GM19372 (cell line): ENCODE results near the gene FAM53C.
"Not testable (repeated sequence)": the region's sequence is repeated elsewhere in the genome, so short reads cannot be mapped to it uniquely, and the experiment has no call there.

Experiments
- ATAC-seq: cut with Tn5 transposase; IDR thresholded peaks from one replicate; pipeline ENCODE4 v1.9.1; 2021; ENCODE audit warnings: mild to moderate bottlenecking, low read depth, moderate library complexity; ENCODE audit not compliant: unreplicated experiment

Gene FAM53C

DNA sequence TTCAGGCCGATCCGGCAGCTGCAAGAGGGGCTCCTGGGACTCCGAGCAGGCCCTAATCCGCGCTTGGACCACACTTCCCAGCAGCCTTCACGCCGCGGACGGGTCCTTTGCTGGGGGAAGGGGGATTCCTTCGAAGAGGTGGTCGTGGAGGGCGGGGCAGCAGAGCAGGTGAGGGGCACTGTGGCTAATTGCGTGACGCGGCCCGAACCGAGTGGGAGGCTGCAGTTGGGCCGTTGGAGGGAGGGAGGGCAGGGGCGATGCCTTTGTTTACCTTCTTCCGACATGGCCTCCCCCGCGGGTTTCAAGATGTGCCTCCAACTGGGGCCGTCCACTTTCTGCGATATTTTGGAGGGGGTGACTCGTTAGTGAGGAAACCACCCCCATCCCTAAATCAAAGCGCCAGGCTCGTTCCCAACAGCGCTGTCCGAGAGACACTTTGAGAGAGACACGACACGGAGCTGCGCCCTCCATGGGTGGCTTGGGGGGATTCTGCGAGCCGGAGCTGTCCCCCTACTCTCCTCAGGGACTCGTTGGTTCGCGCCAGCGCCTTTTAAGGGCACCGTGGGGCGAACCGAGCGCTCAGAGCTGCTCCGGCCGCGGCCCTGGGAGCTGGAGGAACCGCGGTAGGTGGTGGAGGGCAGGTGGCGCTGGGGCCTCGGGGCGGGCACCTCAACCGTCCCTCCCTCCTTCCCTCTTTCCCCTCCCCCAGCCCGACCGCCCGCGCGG is at the start of gene FAM53C:
TSS of gene FAM53C (plus strand) at position 582 of the 726 bp plus-strand sequence. CDS start 3,070 bp downstream, outside the sequence.
- peak; percentile 76 for ATAC-seq

DNA sequence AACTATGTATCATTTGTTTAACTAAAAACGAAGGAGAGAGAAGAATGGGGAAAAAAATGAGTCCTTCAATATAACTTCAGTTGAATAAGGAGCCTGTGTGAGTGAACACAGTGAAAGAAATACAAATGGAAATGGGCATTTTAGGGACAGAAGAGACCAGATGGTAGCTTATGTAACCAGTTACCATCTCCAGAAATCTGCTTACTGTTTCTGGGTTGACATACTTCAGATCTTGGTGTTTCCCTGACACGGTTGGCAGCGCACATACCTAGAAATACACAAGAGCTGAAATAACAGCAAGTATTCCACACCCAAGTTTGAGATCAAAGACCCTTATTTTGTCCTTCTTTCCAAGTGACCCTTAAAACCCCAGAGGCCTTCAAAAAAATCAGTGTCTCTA is 48.8 kb upstream of the FAM53C start:
- no peak for ATAC-seq

DNA sequence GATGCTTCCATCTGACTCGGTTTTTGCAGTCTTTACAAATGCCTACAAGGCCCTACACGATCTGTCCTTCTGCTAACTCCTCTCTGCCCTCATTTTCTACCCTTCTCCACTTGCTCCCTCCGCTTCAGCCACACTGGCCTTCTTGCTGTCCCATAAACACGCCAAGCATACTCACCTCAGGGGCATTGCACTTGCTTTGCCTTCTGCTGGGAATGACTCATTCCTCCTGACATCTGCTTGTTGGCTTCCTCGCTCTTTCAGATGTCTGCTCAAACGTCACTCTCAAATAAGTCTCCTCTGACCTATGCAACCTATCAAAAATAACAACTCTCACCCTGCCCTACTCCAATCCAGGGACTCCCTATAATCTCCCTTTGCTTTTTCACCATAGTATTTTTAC is 34.7 kb upstream of the FAM53C start:
- no peak for ATAC-seq

DNA sequence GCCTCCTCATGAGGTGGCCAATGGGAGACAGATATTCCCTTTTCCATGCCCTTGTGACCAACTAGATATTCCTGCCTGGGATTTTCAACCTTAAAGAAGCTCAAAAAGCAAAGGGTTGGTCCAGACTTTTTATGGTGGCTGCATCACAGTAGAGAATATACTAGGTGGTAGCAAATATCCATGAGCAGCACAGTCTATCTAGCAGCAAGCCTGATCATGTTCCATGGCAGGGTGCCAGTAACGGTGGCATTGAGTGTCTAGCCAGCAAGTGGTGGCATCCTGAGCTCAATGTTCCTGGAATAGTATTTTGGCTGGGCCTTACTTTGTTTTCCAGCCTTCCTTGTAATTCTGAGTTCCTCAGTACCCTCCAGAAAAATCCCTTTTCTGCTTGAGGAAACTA is 32.3 kb upstream of the FAM53C start:
- ATAC-seq: no peak

DNA sequence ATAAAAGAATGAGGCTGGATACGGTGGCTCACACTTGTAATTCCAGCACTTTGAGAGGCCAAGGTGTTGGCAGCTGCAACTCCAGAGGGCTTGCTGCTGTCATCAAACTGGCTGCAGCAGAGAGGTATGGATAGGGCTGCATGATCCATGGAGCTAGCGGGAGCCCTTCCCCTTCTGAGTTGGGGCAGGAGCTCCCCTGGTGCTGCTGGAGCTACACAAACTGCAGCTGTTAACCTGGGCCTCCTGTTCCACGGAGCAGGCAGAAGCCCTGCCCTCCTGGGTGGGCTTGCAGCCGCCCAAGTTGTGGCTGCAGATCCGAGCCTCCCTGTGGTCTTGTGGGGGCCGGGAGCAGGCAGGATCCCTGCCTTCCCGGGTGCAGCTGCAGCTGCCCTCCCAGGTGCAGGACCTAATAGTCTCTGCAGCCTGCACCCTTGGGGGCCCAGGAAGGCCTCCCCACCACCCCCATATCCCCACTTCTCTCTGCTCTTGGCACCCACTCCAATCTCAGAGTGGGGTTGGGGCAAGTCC is 22.3 kb upstream of the FAM53C start:
- ATAC-seq: no peak

DNA sequence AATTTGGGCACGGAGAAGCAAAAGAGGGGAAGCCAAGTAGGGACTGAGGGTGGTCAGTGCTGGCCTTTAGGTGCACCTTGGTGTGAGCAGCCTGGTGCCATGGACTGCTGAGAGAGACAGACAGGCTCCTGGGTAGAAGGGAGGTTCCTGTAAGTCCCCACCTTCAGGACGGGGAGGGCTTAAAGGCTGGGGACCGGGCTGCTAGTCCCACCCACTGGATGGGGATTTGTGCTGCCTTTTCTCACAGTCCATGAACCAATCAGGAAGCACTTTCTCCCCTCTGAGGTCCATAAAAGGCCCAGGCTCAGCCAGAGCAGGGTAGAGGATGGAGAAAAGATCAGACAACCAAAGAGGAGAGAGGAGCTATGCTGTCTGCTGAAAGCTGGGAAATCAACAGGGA is 21.7 kb upstream of the FAM53C start:
- no peak for ATAC-seq

DNA sequence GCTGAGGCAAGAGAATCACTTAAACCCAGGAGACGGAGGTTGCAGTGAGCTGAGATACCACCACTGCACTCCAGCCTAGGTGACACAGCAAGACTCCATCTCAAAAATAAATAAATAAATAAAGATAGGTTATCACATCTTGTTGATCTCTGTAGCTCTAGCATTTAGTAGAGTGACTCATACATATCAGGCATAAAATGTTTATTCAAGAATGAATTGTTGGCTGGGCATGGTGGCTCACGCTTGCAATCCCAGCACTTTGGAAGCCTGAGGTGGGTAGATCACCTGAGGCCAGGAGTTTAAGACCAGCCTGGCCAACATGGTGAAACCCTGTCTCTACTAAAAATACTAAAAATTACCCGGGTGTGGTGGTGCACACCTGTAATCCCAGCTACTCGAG is 19.9 kb upstream of the FAM53C start:
- ATAC-seq: not testable (repeated sequence)

DNA sequence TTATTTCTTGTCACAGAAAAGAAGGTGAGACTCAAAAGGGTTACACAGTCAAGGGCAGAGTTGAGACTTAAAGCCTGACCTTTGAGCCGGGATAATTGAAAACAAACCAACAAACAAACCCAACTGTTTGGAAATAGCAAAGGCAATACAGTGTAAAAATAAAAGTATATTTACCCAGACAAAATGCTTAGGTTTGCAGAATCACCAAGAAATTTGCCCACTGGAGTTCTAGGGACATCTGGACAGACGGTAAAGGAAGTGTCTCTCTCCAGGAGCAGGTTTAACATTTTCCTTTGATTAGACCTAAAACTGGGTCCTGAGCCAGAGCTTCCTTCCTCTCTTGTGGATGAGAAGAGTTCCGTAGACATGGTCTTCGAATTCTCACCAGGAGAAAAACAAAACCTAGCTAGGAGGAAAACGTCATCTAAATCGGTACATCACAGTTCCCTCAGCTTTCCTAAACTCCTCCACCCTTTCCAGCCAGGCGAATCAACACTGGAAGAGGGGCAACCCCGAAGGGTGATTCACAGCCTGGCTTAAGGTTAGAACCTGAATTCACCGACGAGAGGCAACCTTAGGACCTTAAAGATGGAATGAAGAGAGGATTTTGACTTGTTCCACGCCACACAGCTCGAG is 7.1 kb upstream of the FAM53C start:
- no peak for ATAC-seq

DNA sequence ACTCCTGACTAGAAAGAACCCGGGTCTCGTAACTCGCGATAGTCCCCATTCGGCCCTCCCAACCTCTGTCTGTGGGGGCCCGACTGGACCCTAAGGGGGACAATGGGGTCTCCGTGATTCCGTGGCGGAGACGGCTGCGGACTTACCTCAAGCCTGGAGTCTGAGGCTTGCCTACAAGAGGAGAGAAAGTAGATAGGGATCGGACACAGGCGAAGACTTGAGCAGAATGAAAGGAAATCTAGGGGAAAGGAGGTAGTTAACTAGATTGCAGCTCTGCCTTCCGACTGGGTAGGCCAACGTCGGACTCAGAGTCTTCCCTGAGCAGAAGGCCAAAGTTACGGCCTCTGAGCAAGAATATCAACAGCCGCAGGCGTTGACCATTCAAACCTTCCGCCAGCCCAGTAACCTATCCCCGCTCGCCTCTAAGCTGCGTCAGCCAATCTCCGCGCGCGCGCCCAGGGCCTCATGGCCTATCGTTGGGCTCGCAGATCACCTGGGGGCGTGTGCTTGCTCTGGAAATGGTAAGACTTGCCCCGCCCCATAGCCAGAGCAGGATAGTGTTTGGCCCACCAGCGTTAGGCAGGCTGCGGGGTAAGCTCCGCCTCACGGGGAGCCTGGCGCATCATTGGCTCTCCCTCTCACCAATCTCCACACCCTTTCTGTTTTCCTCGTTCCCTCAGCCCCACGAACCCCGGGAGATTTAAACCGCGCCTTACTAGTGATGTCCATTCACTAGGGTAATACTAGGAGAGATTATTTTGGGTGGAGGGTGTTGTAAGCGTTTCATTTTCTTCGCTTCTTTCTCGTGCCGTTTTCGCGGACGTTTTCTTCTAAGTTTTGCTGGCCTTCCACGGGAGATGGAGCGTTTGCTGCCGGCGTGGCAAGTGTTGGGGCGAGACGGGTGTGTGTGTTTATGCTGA is 6.4 kb upstream of the FAM53C start, which contains the start of gene CDC25C:
TSS of gene CDC25C (minus strand) at position 356 of the 920 bp plus-strand sequence. CDS start 624 bp downstream, outside the sequence.
- ATAC-seq: peak; percentile 99

DNA sequence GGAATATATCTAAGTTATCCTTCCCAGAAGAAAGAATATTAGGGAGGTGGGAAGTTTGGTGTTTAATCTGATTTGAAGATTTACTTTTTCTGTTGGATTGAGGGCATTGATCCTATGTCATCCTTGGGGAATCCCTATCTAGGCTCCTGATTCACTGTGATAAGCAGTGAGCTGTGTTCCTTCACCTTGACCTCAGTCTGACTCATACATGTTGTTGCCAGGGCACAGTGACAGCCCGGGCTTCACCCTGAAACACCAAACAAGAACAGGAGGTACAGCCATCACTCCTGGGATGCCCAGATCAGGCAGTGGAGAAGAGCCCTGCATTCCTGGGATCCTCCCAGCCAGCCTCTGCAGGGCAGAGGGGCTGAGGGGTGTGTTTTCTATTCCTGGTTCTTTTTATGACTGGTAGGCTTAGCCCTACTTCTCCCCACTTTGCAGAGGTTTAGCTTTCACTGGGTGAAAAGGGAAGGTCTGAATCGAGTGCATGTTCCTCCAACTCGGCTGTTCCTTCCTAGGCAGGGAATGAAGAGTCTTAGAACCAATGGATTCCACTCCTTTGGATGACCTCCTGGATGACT is 3.1 kb upstream of the FAM53C start:
- ATAC-seq: no peak

DNA sequence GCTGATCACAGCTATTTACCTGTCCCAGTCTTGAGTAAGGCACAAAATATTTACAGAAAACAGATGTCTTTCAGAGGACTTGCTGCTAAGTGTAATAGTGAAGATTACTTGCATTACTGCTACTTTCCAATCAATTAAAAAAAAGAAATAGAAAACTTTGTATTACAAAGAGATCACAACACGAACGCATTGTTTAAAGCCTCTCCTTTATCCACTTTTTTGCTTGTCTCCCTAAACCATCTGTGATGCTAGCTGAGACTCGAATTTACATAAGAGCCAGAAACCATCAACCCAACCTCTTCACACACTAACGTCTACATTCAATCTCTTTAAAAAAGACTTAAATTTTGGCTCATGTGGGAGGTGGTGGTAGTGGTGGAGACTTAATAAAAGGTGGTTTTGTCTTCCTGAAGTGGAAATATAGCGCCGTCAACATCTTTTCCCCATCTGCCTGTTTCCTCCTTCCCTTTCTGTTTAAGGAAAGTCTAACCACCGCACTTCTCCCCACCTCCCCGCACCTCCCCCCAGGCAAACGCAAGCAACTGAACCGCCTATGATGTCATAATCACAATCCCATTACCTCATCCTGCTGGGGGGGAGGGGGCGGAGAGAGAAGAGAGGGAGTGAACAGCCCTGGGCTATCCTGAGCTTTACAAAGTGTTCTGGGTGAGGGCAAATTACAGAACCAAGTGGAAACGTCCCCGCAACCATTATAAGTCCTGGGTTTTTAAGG is 948 bp upstream of the FAM53C start:
- peak; percentile 13 for ATAC-seq

DNA sequence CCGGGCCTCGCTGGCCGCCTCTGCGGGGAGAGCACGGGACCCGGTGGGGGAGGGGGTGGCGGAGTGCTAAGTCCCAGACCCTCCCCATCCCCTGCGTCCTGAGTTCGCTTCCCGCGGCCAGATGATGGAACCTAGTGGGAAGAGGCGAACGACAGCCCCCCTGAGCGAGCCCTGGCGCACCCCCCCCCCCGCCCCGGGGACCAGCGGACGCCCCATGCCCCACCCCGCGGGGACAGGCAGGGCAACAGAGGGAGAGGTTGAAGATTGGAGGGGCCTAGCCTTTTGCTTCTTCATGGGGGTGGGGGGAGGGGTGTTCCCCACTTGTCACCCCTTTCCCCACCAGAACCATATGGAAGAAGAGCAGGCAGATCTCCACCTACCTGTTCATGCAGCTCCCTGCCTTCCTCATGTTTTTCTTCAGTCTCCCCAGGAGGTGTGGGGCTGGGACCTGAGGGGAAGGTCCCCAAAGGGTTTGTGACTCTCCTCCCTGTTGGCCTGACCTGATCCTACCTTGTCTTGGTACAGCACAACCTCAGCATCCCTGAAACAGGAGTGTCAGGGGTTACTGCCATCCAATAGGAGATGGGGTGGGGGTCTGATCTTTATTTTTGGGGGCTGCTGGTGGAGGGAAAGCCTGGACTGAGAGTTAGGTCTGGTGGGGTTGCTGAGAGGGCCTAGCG is 485 bp downstream of the FAM53C start:
- ATAC-seq: peak; percentile 5

DNA sequence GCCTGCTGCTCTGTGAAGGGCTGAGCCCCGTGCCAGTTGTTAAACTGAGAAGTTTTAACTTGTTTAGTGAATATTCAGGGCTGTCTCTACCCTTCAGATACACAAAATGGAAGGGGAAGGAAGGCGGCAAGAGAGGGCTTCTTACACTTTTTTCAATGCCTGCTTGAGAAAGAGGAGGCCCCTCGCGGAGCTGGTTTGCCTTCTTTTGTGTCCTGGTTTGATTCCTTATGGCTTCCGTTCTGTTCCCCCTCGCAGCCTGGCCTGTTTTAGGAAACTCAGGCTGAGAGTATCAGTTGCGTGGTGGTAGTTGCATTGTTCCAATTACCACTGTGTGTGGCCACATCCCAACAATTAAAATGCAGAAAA is 1.0 kb downstream of the FAM53C start:
- no peak for ATAC-seq

DNA sequence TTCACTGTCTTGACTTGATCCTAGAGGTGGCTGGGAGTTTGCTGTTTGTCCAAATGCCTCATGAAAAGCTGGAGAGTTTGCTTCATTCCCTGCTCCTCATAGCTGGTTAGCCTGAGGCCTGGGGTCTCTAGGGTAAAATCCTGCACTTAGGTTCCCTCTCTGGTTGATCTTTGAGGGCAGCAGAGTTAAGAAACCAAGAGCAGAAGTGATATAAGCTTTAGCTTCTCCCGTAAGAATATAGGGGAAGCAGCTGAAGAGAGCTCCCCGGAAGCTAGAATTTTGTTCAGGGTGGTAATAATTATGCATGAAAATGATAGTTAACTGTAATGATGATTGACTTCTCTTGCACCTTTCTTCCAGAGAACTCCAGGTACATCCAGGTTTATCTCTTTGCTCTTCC is 1.4 kb downstream of the FAM53C start:
- ATAC-seq: no peak

DNA sequence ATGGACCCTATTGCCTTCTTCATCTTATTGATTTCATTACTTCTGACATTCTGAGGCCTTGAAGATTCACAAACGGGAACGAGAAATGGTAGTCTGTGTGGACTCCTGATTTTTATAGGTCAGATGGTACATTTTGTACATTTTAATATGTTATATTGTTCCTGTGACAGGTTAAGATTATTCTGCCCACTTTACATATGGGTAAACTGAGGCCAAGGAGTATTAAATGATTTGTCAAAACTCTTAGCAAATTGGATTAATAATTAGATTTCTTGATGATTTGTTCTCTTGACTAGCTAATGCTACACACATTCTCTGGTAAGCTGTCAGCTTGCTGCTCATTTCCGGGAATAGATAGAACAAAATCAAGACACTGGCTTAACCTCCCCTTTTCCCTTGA is 1.9 kb downstream of the FAM53C start:
- ATAC-seq: no peak

DNA sequence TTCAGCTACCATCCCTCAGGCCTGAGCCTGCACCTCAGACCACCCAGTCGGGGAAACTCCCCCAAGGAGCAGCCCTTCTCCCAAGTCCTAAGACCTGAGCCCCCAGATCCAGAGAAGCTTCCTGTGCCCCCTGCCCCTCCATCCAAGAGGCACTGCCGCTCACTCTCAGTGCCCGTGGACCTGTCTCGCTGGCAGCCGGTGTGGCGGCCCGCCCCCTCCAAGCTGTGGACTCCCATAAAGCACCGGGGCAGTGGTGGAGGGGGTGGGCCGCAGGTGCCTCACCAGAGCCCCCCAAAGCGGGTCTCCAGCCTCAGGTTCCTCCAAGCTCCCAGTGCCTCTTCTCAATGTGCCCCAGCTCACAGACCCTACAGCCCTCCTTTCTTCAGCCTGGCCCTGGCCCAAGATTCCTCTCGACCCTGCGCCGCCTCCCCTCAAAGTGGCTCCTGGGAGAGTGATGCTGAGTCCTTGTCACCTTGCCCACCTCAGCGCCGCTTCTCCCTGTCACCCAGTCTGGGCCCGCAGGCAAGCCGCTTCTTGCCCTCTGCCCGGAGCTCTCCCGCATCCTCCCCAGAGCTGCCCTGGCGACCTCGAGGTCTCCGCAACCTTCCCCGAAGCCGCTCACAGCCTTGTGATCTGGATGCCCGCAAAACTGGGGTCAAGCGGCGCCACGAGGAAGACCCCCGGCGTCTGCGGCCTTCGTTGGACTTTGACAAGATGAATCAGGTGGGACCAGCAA is 7.0 kb downstream of the FAM53C start:
- ATAC-seq: no peak

DNA sequence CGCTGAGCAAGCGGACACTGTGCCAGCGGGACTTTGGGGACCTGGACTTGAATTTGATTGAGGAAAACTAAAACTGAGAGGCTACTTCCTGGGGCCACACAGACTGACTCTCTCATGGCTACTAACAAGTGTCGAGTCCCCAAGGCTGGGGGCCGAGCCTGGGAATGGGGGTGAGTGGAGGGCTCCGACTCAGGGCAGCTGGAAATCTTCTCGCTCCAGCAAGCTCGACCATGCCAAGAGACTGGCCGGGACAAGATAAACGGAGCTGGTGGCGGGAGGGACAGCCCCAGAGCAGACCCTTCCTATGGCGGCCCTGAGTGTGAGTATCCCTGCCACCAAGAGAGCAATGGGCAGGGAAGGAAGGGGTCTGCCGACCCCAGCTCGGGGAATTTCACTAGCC is 8.8 kb downstream of the FAM53C start:
- no peak for ATAC-seq

DNA sequence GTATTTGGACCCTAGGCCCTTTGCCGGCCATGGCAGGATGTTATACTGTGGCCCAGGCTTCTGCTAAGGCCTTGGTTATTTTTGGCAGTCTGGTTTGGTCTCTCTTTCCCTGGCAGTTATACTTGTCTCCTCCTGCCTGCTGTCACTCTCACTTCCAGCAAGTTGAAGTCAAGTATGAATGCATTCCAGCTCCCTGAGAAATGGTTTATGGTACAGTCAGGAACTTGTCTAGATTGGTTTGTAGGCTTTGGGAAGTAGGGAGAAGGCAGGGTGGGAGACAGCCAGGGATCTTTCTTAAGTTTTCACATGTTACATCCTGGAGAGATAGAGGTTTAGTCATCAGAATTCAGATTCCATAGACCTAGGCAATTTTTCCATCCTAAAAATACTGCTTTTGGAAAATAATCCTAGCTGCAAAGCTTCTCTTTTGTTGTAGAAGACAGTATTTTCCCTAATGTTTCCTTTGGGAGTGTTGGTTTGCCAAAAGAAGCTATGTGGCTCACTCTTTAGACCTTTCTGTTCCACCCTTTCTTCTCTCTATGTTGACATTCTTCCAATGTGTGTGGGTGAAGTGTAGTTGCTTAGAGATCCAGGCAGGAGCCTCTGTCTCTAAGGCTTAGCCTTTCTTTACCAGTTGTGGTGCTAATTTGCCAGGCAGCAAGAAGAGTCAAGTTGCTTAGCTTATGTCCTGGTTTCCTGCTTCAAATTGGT is 11.9 kb downstream of the FAM53C start:
- no peak for ATAC-seq
